ENCODE data around the gene NEMP1.

The NEMP1 gene

DNA sequence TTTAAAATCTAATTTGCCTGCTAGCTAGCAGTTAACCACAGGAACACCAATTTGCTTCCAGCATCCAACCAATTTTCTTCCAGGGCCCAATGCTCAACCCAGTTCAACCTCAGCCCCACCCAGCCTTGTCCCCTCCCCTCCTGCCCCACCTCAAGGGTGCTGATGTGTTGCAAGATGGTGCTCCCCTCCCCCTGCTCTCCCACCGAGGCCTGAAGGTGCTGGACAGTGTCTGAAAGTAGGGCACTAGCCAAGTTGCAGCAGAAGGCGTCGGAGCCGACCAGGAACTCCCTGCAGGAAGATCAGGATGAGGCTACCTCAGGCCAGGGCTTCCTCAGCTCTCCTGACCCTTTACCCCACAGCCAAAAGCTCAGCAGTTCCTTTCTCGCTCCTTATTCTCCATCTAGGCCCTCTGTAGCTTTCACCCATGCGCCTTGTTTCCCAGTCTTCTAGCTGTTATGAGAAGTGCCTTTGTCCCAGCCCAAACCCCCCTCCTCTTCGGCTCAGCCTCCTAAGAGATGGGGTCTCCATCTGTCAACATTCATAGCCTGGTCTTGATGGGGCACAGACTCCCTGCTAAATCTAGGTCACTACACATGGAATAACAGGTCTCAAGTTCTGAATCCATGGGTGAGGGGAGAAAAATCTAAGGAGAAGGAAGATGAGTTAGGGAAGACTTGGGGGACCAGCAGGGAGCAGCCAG, 29.0 kb upstream of the NEMP1 start:
- DNase-seq = no peak

DNA sequence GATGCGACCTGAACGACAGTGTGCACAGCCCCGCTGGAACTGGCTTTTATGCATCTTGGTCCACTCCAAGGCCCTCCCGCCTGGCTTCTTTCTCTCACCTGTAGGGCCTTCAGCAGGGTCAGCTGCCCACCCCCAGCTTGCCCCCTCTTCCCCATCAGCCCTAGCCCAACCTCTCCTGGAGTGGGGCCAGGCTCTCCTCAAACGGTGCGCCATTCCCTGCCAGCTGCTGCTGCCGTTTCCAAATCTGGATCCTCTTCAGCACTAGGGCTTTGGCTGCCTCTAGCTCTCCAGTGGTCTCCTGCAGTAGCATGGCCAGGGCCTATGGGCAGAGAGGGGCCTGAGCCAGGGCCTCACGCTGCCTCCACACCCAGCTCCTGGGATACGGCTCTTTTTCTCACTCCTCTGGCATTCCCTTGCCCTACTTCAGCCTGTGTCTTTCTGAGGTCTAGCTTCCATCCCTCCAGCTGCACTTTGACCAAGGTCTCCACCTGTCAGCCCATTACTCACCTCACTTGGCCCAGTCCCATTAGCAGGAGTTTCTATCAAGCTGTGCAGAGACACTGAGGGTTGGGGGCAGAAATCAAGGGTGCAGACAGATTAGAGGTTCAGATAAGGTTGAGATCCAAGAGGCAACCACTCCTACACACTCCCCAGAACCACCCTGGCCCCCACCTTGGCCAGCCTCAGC, 27.6 kb upstream of the NEMP1 start:
- no peak for DNase-seq

DNA sequence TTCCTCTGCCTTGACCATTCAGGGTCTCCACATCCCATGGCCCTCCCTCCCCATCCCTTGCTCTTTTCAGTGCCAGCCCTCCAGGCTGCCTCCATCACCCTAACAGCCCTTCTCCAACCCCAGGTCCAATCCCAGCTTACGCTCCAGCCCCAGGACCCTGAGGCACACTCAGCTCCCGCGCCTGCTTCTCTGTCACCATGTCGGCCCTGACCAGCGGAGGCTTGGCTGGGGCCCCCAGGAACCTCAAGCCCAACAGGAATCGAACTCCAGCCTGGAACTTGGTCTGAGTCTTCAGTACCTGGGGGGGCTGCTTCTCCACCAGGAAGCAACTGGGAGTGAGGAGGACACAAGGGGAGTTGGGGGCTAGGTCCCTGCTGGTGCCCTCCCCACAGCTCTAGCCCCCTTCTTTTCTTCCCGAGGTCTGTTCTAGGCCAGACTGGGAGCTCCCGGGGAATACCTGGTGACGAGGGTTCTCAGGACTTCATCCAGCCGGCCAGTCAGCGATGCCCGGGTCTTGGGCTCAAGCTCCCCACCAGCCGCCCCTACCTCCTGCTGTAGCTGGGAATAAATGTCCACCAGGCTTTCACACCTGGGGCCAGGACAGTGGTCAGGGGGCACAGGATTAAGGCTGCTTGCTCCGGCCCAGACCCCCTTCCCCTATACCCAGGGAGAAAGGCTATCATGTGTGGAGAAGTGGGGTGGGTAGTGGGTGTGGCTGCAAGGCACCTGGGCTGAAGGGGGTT, 26.6 kb upstream of the NEMP1 start:
- no peak for DNase-seq

DNA sequence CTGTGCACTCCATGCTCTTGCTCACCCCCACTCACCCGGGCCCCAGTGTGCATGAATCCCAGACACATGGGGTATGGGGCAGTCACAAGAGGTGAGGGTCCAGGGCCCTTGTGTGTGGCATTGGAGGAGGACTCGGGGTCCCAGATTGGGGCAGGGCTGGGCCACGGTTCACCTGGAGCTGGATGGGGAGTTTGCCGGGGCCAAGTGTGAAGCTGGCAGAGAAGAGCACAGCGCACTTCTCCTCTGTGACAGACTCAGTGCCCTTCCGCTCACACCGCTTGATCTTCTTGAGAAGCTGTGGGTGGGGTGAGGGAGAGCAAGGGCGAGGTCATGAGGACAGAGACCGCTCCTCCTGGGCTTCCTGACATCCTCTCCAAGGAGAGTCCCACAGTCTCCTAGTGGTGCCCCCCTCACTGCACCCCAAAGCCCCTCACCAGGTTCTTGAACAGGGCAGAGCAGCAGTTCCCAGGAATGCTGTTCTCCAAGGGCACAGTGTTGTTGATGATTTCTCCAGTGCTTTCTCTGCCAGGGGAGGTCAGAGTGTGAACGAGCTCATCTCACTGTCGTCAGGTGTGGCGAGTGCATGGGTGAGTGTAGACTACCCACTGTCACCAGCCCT, 25.8 kb upstream of the NEMP1 start:
- DNase-seq = no peak

DNA sequence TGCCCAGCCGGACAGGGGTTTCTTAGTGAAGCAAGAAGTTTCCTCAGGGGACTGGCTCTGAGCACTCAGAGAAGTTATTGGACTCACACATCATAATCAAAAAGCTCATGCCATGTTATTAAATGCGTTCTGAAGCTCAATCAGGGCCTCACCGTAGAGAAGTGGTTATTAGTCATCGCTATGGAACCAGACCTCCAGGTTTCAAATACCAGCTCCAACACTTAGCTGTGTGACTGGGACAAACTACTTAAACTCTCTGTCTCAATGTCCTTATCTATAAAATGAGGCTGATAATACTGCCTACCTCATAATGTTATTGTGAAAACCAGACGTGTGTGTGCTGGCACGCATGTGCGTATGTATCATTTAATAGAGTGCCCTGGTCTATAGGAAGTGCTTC, 25.3 kb upstream of the NEMP1 start:
- DNase-seq = no peak

DNA sequence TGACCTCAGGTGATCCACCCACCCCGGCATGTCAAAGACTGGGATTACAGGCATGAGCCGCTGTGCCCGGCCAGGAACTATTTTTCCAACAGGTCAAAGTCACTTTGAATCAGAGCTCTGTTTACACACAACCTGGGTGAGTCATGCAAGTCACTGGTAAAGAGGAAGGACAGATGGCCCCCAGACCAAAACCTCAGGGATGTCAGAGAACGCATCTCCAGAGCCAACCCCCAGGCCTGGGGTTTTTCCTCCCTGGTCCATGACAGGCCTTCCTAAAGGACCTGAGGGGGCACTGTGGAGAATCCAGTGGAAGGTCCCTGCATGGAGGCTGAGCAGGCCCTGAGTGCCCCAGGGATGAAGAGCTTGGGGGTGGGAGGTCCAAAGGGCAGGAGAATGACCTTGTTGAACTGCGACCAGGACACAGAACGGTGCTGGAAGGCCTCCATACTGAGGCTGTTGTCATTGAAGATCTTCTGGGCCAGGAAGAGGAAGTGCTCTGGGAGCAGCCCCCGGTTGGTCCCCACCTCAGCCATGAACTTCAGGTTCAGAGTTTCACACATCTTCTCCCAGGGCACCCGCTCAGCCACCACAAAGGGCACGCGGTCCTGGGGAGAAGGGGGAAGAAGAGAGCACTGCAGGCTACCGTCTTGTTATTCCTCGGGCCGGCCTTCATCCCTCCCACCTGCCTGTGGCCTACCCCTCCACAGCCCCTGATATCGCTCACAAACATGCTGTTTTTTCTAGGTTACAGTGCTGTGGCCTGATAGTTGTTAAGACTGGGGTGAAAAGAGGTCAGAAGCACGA, 23.5 kb upstream of the NEMP1 start:
- DNase-seq = no peak

DNA sequence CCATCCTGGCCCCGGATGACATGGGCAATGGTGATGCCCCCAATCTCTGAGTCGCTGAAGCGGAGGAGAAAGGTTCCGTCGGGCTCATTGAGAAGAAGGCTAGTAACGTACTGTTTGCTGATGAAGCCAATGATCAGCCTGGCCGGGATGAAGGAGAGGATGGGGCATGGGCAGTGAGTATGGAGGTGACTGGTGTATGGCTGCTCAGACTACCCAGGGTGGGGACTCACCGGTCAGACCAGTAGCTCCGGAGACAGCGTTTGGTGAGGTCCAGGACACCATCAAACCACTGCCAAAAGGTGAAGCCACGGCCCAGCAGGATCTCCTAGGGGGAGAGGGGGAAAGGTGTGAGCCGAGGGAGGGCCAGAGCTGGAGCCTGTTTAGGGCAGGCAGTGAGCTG, 21.2 kb upstream of the NEMP1 start:
- DNase-seq = no peak

DNA sequence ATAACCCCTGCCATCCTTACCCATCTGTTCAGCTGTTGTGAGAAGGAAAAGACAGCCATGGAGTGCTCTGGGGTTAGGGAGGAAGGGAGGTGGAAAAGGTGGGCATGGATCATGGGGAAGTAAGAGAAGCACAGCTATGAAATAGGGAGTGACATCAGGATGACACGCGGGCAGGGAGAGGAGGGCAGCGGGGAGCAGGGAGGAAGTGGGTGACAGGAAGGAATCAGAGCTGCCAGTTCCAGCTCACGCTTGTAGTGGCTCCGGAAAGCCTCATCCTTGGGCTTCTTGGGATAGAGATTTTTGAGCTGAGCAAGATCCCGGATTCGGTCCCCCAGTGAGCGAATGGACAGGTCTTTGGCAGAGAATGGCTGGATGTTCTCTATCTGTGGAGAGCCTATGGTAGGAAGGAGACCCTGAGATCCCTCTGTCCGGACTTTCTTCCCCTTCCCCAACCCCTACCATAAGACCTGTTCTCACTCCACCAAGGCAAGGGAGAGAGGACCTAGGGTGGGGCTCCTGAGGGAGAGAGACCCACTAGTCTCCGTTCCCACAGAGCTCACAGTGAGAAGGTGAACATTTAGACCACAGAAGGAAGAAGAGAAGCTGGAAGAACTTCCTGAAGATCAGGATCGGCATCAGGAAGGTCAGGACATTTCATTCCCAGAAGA, 20.6 kb upstream of the NEMP1 start:
- DNase-seq = no peak

DNA sequence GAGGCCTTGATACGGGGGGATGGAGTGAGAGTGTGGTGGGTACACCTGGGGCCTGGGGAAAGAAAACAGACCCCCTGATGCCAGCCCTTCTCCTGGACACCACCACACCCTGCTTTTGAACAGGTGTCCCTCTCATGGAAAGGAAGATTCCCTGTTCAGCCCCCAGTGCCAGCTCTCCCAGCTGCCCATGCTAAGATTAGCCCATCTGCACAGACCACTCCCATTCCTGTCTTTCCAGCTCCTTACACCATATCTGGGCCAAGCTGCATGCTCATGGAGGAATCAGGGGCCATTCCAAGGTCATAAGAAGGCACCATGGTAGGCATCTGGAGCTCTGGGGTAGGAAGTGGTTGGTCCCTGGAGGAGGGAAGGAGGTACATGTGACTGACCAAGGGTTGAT, 20.0 kb upstream of the NEMP1 start:
- no peak for DNase-seq

DNA sequence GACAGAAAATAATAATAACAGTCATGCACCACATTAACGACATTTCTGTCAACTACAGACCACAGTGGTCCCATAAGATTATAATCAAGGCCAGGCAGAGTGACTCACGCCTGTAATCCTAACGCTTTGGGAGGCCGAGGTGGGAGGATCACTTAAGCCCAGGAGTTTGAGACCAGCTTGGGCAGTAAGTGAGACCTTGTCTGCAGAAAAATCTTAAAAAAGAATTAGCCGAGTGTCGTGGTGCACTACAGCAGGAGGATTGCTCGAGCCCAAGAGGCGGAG, 18.9 kb upstream of the NEMP1 start:
- DNase-seq = no peak

DNA sequence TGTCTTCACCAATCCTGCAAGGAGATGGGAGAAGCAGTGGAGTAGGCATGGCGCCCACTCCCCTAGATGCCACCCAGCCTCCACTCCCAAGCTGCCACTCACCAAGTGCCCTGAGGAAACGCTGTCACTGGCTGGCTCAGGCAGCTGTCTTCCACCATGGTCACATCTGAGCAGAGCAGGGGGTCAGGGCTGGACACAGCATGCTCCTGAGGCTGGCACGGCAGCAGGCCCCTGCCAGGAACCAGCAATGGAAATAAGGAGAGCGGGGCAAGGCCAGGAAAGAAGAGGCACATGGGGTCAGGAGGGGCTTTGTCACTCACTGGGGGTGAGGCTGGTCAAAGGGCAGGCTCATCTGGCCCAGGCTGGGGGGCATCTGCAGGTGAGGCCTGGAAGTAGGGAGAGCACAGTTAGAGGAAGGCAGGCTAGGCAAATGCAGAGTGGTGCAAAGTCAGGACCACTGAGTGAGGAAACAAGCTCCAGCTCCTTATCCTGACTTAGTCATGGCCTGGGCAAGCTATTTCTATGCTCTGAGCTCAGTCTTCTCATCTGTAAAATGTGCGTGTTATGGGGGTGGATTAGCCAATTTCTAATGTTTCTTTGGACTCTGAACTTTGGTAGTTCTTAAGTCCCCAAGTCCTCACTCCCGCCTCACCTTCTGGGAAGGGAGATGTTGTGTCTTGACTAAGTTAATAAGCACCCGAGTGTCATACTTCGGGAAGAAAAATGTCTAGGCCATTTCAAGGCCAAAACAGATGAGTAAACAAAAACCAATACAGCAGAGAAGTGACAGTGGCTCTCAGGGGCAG, 18.4 kb upstream of the NEMP1 start:
- no peak for DNase-seq

DNA sequence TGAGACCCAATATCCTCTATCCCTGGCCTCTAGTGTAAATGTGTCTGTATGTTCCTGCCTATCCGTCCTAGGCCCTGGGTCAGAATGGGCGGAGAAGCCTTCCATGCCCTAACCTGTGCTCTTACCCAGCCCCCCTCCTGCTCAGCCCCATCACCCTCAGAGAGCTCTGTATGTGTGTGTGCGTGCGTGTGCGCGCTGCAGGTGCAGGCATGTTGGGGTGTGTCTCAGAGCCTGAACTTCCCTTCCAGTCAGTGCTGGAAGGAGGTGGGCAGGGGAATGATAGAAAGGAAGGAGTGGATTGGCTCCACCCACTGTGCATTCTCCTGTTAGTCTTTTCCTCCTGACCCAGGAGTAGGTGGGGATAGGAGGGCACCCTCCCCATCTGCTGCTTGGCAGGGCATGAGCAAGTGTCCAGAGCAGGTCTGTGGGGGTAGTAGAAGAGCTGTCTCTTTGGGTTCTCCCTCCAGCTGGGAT, 17.5 kb upstream of the NEMP1 start:
- DNase-seq = no peak

DNA sequence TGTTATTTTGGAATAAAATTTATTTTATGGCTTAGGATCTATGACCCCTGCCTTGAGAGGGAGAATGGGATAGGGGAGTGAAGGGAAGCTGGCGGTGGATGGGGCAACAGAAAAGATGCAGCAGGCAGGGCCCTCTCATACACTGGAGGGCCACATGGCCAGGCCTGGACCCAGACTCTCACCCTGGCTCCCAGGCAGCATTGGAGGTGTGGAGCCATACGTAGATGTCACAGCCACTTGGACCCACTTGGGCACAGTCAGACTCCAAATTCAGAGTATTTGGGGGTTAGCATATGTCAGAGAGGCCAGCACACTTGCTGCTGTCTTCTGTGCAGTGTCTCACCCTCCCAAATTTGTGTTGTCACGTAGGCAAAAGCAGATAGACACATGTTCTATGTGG, 16.8 kb upstream of the NEMP1 start:
- no peak for DNase-seq

DNA sequence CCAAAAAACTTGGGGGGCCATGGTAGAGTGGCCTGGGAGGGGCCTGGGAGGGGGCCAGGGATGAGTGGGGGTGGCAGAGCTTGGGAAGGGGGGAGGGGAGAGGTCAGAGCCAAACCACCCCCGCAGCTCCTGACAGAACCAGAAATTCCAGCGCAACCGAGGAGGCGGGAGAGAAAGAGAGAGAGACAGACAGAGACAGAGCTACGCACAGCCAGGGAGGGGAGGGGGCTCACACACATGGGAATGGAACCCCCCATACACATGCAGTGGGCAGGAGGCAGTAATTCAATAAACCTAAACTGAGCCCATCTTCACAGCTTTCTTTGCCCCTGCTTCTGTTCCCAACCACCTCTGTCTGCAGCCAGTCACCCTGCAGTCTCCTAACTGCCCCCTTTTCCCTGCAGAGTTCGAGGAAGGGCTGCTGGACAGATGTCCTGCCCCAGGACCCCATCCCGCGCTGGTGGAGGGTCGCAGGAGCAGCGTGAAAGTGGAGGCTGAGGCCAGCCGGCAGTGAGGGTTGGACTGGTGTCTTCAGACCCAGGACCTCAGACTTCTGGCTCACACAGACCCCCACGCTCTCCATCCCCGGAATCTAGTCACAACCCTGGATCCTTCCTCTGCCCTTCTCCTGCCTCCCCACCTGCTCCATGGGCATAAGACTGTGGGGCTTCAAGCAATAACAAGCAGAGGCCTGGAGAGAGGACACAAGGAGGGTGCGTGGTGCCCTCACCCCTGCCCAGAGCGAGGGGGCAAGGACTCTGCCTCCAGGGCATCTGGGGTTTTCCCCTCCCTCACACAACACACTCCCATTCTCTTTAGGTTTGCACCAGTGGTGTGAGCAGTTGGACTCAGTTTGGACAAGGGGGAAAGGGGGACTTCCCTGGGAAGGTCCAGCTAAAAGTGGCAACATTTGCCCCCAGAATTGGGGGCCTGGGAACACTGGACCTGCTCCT, 15.9 kb upstream of the NEMP1 start:
- DNase-seq = no peak

DNA sequence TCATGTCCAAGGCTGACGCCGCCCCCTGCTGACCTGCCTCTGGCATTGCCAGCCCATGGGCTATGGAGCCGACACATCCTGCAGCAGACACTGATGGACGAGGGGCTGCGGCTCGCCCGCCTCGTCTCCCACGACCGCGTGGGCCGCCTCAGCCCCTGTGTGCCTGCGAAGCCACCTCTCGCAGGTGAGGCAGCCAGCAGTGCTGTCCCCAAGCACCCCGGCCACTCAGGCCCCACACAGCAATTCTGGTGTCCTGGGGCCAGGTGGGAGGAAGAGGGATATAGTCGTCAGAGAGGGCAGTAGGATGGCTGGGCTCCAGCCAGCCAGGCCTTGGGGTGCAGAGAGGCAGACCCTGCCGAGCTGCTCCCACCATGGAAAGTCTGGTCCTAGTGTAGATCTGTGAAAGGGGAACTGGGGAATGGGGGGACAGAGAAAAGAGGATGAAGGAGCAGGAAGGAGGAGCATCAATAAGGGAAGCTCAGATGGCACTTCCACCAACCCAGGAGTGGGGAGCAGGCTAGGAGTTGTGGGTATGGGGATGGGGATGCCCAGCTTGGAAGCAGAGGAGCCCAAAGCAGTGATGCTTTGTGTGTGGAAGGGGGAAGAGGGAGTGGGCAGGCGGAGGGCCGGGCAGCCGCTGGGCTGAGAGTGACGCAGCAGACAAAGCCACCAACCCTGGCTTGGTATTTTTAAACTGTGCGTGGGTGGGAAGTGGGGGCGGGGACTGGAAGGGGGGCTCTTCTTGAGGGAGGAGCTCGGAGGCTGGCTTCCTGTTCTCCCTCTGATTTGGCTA, 15.0 kb upstream of the NEMP1 start:
- DNase-seq = peak; percentile 64

DNA sequence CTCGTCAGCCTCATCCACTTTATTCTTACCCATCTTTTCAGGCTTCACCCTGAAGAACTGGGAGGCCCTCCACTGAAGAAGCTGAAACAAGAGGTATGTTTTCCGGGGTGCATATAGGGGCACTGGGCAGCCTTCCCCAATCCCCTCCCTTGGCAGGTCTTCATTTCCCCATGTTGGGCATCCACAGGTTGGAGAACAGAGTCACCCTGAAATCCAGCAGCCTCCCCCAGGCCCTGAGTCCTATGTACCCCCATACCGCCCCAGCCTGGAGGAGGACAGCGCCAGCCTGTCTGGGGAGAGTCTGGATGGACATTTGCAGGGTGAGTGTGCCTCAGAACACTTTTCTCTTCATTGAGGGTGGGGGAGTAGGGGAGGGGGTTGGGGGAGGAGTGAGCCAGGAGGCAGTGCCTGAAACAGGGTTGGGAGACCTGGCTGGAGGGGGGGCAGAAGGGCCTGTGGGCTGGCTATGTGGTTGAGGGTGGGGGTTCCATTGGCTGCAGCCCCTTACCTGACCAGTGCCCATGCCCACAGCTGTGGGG, 14.4 kb upstream of the NEMP1 start:
- DNase-seq = no peak

DNA sequence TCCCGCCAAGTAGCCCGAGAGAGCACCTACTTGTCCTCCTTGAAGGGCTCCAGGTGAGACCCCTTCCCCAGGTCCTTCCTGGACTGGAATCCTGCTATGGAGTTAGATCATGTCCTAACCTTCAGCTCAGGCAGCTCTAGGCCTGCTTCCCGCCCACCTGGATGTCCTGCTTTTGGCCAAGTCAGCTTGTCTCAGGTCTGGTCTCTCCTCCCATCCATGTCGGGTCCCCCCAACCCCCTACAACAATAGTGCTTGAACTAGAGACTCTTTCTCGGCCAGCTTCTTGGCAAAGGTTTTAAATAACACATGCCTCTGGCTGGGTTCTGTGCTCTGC, 13.9 kb upstream of the NEMP1 start:
- DNase-seq = no peak

DNA sequence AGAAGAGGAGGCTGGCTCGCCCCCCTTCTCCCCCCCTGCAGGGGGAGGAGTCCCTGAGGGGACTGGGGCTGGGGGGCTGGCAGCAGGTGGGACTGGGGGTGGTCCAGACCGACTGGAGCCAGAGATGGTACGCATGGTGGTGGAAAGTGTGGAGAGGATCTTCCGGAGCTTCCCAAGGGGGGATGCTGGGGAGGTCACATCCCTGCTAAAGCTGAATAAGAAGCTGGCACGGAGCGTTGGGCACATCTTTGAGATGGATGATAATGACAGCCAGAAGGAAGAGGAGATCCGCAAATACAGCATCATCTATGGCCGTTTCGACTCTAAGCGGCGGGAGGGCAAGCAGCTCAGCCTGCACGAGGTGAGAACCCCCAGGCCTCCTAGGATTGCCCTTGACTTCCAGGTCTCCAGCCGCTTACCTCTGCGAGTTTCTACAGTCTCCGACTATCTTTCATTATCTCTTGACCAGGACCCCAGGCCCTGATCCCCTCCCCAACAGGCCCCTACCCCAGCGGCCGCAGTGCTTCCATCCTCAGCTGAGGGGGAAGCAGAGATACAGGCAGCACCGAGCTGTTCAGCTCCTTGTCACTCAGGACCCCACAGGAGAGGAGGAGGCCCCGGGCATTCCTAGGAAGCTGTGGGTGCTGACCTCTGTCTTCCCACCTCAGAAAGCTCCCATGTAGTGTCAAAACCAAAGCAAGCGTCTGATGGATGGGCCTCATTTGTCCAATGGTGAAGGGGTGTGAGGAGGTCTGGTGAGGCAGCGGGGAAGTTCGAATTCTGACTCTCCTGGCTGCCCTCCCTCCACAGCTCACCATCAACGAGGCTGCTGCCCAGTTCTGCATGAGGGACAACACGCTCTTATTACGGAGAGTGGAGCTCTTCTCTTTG, 13.3 kb upstream of the NEMP1 start:
- no peak for DNase-seq
